SK-N-SH treated with all-trans-retinoic acid at 6 μM for 48 hours (cell line): Measurements from ENCODE around the gene SUPT3H.

Experiments
- ATAC-seq: fragments of 200-7000 bp; cut with Tn5 transposase; 3 replicates; pipeline ENCODE4 v1.9.1; 2020; ENCODE audit warnings: mild to moderate bottlenecking, moderate library complexity
- ARNTL ChIP-seq: fragments of 450-650 bp; formaldehyde crosslinking; IDR thresholded peaks from 2 replicates; pipeline ENCODE4 v1.5.0; 2020; ENCODE audit warnings: low read depth, mild to moderate bottlenecking, moderate library complexity, borderline replicate concordance
- BACH2 ChIP-seq: fragments of 250-450 bp; sonication (Bioruptor Pico); IDR thresholded peaks from 2 replicates; pipeline ENCODE4 v1.9.0; 2021; ENCODE audit warnings: mild to moderate bottlenecking, borderline replicate concordance
- CREB5 ChIP-seq: fragments of 250-450 bp; sonication (Bioruptor Pico); IDR thresholded peaks from 2 replicates; pipeline ENCODE4 v1.5.1; 2020; ENCODE audit warnings: low read depth, mild to moderate bottlenecking, moderate library complexity
- CSDC2 ChIP-seq: fragments of 250-450 bp; sonication (Bioruptor Pico); IDR thresholded peaks from 2 replicates; pipeline ENCODE4 v1.5.0; 2020; ENCODE audit warnings: mild to moderate bottlenecking, moderate library complexity
- CSRNP3 ChIP-seq: fragments of 250-450 bp; sonication (Bioruptor Pico); IDR thresholded peaks from 2 replicates; pipeline ENCODE4 v1.5.1; 2021; ENCODE audit warnings: mild to moderate bottlenecking, moderate library complexity
- GLIS3 ChIP-seq: fragments of 250-450 bp; sonication (Bioruptor Pico); IDR thresholded peaks from 2 replicates; pipeline ENCODE4 v1.5.0; 2020; ENCODE audit warnings: mild to moderate bottlenecking, moderate library complexity
- ISL1 ChIP-seq: fragments of 250-450 bp; sonication (Bioruptor Pico); IDR thresholded peaks from 2 replicates; pipeline ENCODE4 v2.1.2; 2022; ENCODE audit warnings: mild to moderate bottlenecking, moderate library complexity
- OSR1 ChIP-seq: fragments of 250-450 bp; sonication (Bioruptor Pico); IDR thresholded peaks from 2 replicates; pipeline ENCODE4 v1.8.0; 2022; ENCODE audit warnings: moderate library complexity, mild to moderate bottlenecking, inconsistent platforms
- PATZ1 ChIP-seq: fragments of 250-450 bp; sonication (Bioruptor Pico); IDR thresholded peaks from 2 replicates; pipeline ENCODE4 v1.8.0; 2020; ENCODE audit warnings: mild to moderate bottlenecking, moderate library complexity, borderline replicate concordance
- POU6F1 ChIP-seq: fragments of 250-450 bp; sonication (Bioruptor Pico); IDR thresholded peaks from 2 replicates; pipeline ENCODE4 v1.8.0; 2021; ENCODE audit warnings: low read depth, mild to moderate bottlenecking, moderate library complexity, borderline replicate concordance
- PPARA ChIP-seq: fragments of 250-450 bp; sonication (Bioruptor Pico); IDR thresholded peaks from 2 replicates; pipeline ENCODE4 v1.5.0; 2020; ENCODE audit warnings: mild to moderate bottlenecking, borderline replicate concordance
- RARB ChIP-seq: fragments of 250-450 bp; sonication (Bioruptor Pico); IDR thresholded peaks from 2 replicates; pipeline ENCODE4 v1.8.0; 2021; ENCODE audit warnings: mild to moderate bottlenecking, moderate library complexity
- SNAI2 ChIP-seq: fragments of 250-450 bp; sonication (Bioruptor Pico); IDR thresholded peaks from 2 replicates; pipeline ENCODE4 v1.5.0; 2020; ENCODE audit warnings: mild to moderate bottlenecking, moderate library complexity
- TCF4 ChIP-seq: fragments of 250-450 bp; sonication (Bioruptor Pico); IDR thresholded peaks from 2 replicates; pipeline ENCODE4 v1.8.0; 2021; ENCODE audit warnings: mild to moderate bottlenecking, moderate library complexity, borderline replicate concordance
- TSHZ2 ChIP-seq: fragments of 250-450 bp; sonication (Bioruptor Pico); IDR thresholded peaks from 2 replicates; pipeline ENCODE4 v1.5.0; 2020; ENCODE audit warnings: mild to moderate bottlenecking, moderate library complexity
- ZC3H10 ChIP-seq: fragments of 250-450 bp; sonication (Bioruptor Pico); IDR thresholded peaks from 2 replicates; pipeline ENCODE4 v1.5.1; 2021; ENCODE audit warnings: mild to moderate bottlenecking, moderate library complexity
- ZFP3 ChIP-seq: fragments of 250-450 bp; sonication (Bioruptor Pico); IDR thresholded peaks from 2 replicates; pipeline ENCODE4 v1.5.0; 2020; ENCODE audit warnings: mild to moderate bottlenecking, moderate library complexity
- ZFP30 ChIP-seq: fragments of 450-650 bp; formaldehyde crosslinking; IDR thresholded peaks from 2 replicates; pipeline ENCODE4 v1.5.0; 2022; ENCODE audit warnings: mild to moderate bottlenecking, moderate library complexity
- ZNF70 ChIP-seq: fragments of 450-650 bp; formaldehyde crosslinking; IDR thresholded peaks from 2 replicates; pipeline ENCODE4 v1.5.0; 2020; ENCODE audit warnings: mild to moderate bottlenecking, moderate library complexity
- ZNF8 ChIP-seq: fragments of 450-650 bp; formaldehyde crosslinking; IDR thresholded peaks from 2 replicates; pipeline ENCODE4 v1.5.0; 2020; ENCODE audit warnings: mild to moderate bottlenecking, moderate library complexity

The SUPT3H gene

GRCh38 chr6:45081634-45082033, 296.1 kb downstream of the SUPT3H start:
- ATAC-seq, result no peak

GRCh38 chr6:45078432-45078831, 299.3 kb downstream of the SUPT3H start:
- no peak for ATAC-seq
- TF ChIP-seq ZNF70 (CRISPR knock-in tag) (no peak), SNAI2 (CRISPR knock-in tag) (no peak), TSHZ2 (CRISPR knock-in tag) (no peak), ZFP3 (CRISPR knock-in tag) (no peak), ZC3H10 (CRISPR knock-in tag) (no peak), CSRNP3 (no peak)

More at GRCh38 chr6:45081634-45082033, 296.1 kb downstream of the SUPT3H start:
- TF ChIP-seq OSR1 (CRISPR knock-in tag) (no peak), CSDC2 (CRISPR knock-in tag) (no peak), BACH2 (CRISPR knock-in tag) (no peak), ISL1 (CRISPR knock-in tag) (no peak), TCF4 (CRISPR knock-in tag) (no peak), SNAI2 (CRISPR knock-in tag) (no peak), GLIS3 (CRISPR knock-in tag) (no peak), ZNF8 (CRISPR knock-in tag) (no peak), POU6F1 (CRISPR knock-in tag) (no peak), ZFP3 (CRISPR knock-in tag) (no peak), CREB5 (CRISPR knock-in tag) (no peak), ZC3H10 (CRISPR knock-in tag) (no peak), ARNTL (CRISPR knock-in tag) (no peak), ZNF70 (CRISPR knock-in tag) (no peak), PPARA (CRISPR knock-in tag) (no peak), TSHZ2 (CRISPR knock-in tag) (no peak), ZFP30 (CRISPR knock-in tag) (no peak), CSRNP3 (no peak), RARB (CRISPR knock-in tag) (no peak), PATZ1 (no peak)
